ENCODE results near the gene HOXA10.
A peak's percentile ranks its signal among the peaks of the same experiment; 100 is the strongest.

The HOXA10 gene

DNA sequence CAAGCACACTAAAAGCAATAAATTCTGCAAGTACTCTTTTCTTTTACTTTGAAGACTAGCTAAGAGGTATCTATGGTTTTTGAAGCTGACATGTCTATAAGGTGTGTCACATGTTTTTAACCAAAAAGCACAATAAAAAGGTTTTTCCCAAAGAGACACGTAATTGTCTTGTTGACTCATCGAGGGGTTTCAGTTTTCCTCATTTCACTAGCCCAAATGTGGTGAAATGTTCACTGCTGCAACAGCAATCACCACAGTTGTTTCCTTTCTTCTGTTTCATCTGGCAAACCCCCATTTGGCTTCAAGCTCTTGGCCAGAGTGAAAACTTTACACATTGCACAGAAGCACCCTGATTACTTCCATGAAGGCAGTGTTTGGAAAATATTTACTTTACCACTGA lies 39.7 kb downstream of the HOXA10 start:
- H3K27me3 ChIP-seq (ENCODE audit: control insufficient read depth, insufficient read depth, low read length), result peaks cover 100% of the 10 kb centered on the region
- H3K9me3 ChIP-seq (ENCODE audit: control insufficient read depth, insufficient read depth, low read length), result no peaks in the 10 kb centered on the region
- H3K9ac ChIP-seq (ENCODE audit: low read depth, low read length), result no peak overlapping the region
- H3K4me1 ChIP-seq (ENCODE audit: control insufficient read depth, insufficient read depth, low read length), result no peaks in the 10 kb centered on the region
- H3K27ac ChIP-seq (ENCODE audit: low read depth, low read length), result no peak overlapping the region
- no peaks in the 10 kb centered on the region for H3K36me3 ChIP-seq (ENCODE audit: control insufficient read depth, insufficient read depth, low read length)
- H3K4me3 ChIP-seq (ENCODE audit: low read depth, low read length), result no peak overlapping the region

DNA sequence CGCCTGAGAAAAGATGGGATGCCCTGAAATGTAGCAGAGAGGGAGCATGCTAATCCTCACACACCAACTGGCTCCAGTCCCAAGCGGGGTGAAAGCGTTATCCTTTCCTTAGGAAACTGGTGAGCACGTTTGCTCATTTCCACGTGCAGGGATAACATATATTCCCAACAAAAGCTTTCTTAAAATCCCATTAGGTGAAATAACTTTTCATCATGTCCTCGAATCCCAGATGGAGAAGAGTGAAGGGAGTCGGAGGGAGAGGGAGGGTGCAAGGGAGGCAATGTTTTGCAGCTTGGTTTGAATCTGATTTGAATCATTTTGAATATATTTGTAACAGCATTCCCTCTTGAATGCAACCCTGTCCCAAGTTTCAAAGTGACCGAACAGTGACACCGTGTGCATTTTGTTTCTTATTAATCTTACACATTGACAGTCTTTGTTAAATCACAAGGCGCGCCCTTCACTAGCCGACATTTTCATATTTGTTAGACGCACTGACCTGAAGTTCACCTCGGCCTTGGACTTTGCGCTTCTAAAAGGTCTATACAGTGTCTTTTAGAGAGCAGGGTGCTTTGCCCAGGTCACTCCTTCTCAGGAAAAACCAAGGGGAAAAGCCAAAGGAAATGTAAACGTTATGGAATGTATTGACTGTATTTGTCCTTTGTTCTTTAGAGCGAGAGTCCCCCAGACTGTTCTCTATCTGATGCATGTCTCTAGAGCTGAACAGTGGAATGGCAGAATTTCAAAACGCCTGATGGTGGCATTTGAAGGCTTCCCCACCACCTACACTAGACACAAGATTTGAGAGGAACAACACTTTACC lies 40.5 kb downstream of the HOXA10 start:
- Histone ChIP-seq H3K4me3 (ENCODE audit: low read depth, low read length) (no peak overlapping the region), H3K9me3 (ENCODE audit: control insufficient read depth, insufficient read depth, low read length) (no peaks in the 10 kb centered on the region), H3K9ac (ENCODE audit: low read depth, low read length) (no peak overlapping the region), H3K4me1 (ENCODE audit: control insufficient read depth, insufficient read depth, low read length) (no peaks in the 10 kb centered on the region), H3K27ac (ENCODE audit: low read depth, low read length) (no peak overlapping the region), H3K27me3 (ENCODE audit: control insufficient read depth, insufficient read depth, low read length) (peaks cover 100% of the 10 kb centered on the region), H3K36me3 (ENCODE audit: control insufficient read depth, insufficient read depth, low read length) (no peaks in the 10 kb centered on the region)

DNA sequence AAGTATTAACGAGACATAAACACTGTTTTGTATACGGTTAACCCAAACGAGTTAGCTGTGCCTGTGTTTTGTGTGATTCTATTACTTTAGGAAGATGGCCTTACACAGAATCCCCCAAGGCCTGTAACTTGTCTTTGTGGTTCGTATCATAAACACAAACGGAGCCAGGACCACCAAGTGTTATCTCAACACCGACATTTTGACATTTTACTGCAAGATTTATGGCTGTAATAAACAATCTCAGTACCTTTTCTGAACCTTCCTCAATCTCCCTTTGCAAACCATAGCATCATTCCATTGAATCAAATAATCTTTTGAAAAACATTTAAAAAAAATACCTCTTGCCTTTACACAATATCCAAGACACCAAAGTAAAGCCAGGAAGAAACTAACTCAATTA lies 41.1 kb downstream of the HOXA10 start:
- peaks cover 100% of the 10 kb centered on the region for H3K27me3 ChIP-seq (ENCODE audit: control insufficient read depth, insufficient read depth, low read length)
- no peak overlapping the region for H3K27ac ChIP-seq (ENCODE audit: low read depth, low read length)
- H3K4me1 ChIP-seq (ENCODE audit: control insufficient read depth, insufficient read depth, low read length), result no peaks in the 10 kb centered on the region
- H3K36me3 ChIP-seq (ENCODE audit: control insufficient read depth, insufficient read depth, low read length), result no peaks in the 10 kb centered on the region
- H3K4me3 ChIP-seq (ENCODE audit: low read depth, low read length), result no peak overlapping the region
- H3K9me3 ChIP-seq (ENCODE audit: control insufficient read depth, insufficient read depth, low read length), result no peaks in the 10 kb centered on the region
- no peak overlapping the region for H3K9ac ChIP-seq (ENCODE audit: low read depth, low read length)

DNA sequence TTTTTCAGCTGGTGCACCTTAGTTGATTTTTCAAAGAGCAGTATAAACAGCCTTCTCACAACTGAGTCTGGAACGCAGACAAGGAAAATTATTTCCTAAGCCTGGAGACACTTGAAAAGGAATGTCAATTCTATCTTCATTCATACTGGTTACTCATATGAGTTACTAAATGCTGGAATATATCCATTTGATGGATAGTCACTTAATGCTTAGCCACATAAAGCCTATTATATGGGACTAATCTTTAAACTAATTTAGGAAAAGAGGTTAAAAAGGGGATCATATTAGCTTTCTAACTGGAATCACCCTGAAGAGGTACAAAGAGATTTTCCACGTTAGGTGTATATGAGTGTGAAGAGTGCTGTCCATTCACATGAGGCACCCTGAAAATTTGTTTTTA lies 41.9 kb downstream of the HOXA10 start:
- H3K9me3 ChIP-seq (ENCODE audit: control insufficient read depth, insufficient read depth, low read length), result no peaks in the 10 kb centered on the region
- H3K27me3 ChIP-seq (ENCODE audit: control insufficient read depth, insufficient read depth, low read length), result peaks cover 100% of the 10 kb centered on the region
- no peak overlapping the region for H3K4me3 ChIP-seq (ENCODE audit: low read depth, low read length)
- H3K27ac ChIP-seq (ENCODE audit: low read depth, low read length), result no peak overlapping the region
- no peak overlapping the region for H3K9ac ChIP-seq (ENCODE audit: low read depth, low read length)
- H3K36me3 ChIP-seq (ENCODE audit: control insufficient read depth, insufficient read depth, low read length), result no peaks in the 10 kb centered on the region
- no peaks in the 10 kb centered on the region for H3K4me1 ChIP-seq (ENCODE audit: control insufficient read depth, insufficient read depth, low read length)

DNA sequence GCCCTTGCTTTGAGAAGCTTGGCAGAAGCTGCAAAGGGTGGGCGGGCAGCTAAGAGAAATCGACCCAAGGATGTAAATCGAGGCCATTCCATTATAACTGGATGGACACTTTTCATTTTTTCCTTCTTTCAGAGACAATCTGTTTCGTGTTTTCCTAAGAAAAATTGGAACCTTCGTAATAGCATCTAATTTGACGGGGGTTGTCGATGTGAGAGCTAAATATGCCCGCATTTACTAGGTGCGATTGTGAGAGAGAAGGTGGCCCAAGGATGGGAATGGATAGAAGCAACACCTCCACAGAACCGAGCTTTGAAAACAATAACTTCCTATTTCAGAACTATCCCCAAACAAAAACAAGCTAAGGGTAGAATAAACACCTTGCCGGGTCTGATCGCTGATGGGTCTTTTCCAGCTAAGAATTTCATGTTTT lies 42.7 kb downstream of the HOXA10 start:
- H3K27ac ChIP-seq (ENCODE audit: low read depth, low read length), result no peak overlapping the region

DNA sequence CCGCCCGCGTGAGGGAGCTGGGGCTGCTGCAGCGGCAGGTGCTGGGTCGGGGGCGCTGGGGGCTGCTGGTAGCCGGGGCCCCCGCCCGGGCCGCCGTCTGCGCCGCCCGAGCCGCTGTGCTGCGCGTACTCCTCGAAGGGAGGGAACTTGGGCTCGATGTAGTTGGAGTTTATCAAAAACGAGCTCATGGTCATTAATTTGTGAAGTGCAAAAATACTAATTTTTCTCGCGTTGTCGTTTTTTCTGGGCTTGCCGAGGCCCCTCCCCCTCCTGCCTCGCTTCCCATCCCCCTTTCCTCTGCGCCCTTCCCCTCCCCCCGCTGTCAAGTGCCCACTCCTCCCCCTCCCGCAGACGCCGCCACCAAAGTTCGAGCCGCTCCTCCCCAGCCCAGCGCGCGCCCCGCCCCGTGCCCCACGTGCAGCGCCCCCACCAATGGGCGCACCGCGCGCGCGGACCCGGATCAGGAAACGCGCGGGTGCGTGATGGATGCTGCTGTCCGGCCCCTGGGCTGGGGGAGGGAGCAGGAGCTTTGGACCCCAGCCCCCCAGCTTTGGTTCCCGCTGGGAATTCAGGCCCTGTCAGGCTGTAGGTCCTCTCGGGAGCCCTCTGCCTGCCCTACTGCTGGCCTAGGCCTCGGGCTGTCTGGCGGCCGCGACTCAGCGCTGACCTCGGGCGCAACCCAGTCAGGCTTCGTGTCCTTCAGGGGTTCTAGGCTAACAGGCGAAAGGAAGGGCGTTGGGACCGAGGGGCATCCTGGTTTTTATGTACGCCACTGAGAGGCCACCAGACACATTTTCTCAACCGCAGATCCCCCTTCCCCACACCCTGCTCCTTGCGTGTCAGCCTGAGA lies 43.4 kb downstream of the HOXA10 start, which contains the start of gene HOXA4:
Gene HOXA4, minus strand, starts transcription at position 218 of the 850 bp plus-strand sequence. Its CDS starts 24 bp downstream, at position 194.
- H3K4me1 ChIP-seq (ENCODE audit: control insufficient read depth, insufficient read depth, low read length), result no peaks in the 10 kb centered on the region
- H3K9me3 ChIP-seq (ENCODE audit: control insufficient read depth, insufficient read depth, low read length), result no peaks in the 10 kb centered on the region
- H3K36me3 ChIP-seq (ENCODE audit: control insufficient read depth, insufficient read depth, low read length), result no peaks in the 10 kb centered on the region
- H3K27me3 ChIP-seq (ENCODE audit: control insufficient read depth, insufficient read depth, low read length), result peaks cover 100% of the 10 kb centered on the region
- H3K9ac ChIP-seq (ENCODE audit: low read depth, low read length), result no peak within 1 kb of the TSS
- peak within 1 kb of the TSS; percentile 63; the same call in 1 of the 2 replicates for H3K4me3 ChIP-seq (ENCODE audit: low read depth, low read length)
- no peak within 1 kb of the TSS for H3K27ac ChIP-seq (ENCODE audit: low read depth, low read length)

More for the DNA sequence above, 42.7 kb downstream of the HOXA10 start:
- Histone ChIP-seq H3K9ac (ENCODE audit: low read depth, low read length) (no peak overlapping the region), H3K36me3 (ENCODE audit: control insufficient read depth, insufficient read depth, low read length) (no peaks in the 10 kb centered on the region), H3K4me3 (ENCODE audit: low read depth, low read length) (peak overlapping the region; percentile 63; the same call in 1 of the 2 replicates), H3K4me1 (ENCODE audit: control insufficient read depth, insufficient read depth, low read length) (no peaks in the 10 kb centered on the region), H3K9me3 (ENCODE audit: control insufficient read depth, insufficient read depth, low read length) (no peaks in the 10 kb centered on the region), H3K27me3 (ENCODE audit: control insufficient read depth, insufficient read depth, low read length) (peaks cover 100% of the 10 kb centered on the region)

DNA sequence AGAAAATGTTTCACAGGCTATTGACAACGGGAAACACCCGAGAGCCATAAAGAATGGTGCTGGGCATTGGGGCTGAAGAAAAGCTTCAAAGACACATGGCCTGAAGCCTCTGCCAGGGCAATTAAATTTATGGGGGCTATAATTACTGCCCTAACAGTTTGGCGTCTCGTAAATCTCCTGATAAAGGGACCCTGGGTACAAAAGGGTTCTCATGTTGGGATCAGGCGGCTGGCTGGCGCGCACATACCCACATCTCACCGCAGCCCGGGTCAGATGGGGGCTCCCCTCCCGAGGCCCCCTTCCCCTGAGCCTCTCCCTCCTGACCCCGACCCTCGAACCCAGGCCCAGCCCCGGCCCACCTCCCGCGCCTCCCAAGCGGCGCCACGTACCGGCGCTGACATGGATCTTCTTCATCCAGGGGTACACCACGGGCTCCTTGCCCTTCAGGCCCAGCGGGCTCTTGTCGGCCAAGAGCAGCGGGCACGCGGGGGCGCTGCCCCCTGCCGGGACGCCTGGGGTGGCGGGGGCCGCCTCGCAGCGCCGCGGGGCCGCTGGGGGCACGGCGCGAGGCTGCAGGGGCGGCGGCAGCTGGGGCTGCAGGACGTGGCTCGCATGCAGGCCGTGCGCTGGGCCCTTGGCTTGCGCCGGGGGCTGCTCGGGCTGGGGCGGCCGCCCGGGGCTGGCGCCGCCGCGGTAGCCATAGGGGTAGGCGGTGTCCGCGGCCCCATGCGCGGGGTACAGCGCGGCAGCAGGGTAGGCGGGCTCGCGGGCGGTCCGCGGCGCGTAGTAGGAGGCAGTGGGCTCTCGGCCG lies 44.2 kb downstream of the HOXA10 start:
- Histone ChIP-seq H3K4me3 (ENCODE audit: low read depth, low read length) (peak overlapping the region; percentile 34; the same call in 1 of the 2 replicates), H3K27ac (ENCODE audit: low read depth, low read length) (no peak overlapping the region), H3K4me1 (ENCODE audit: control insufficient read depth, insufficient read depth, low read length) (no peaks in the 10 kb centered on the region), H3K9ac (ENCODE audit: low read depth, low read length) (no peak overlapping the region), H3K27me3 (ENCODE audit: control insufficient read depth, insufficient read depth, low read length) (peaks cover 100% of the 10 kb centered on the region), H3K9me3 (ENCODE audit: control insufficient read depth, insufficient read depth, low read length) (no peaks in the 10 kb centered on the region), H3K36me3 (ENCODE audit: control insufficient read depth, insufficient read depth, low read length) (no peaks in the 10 kb centered on the region)

DNA sequence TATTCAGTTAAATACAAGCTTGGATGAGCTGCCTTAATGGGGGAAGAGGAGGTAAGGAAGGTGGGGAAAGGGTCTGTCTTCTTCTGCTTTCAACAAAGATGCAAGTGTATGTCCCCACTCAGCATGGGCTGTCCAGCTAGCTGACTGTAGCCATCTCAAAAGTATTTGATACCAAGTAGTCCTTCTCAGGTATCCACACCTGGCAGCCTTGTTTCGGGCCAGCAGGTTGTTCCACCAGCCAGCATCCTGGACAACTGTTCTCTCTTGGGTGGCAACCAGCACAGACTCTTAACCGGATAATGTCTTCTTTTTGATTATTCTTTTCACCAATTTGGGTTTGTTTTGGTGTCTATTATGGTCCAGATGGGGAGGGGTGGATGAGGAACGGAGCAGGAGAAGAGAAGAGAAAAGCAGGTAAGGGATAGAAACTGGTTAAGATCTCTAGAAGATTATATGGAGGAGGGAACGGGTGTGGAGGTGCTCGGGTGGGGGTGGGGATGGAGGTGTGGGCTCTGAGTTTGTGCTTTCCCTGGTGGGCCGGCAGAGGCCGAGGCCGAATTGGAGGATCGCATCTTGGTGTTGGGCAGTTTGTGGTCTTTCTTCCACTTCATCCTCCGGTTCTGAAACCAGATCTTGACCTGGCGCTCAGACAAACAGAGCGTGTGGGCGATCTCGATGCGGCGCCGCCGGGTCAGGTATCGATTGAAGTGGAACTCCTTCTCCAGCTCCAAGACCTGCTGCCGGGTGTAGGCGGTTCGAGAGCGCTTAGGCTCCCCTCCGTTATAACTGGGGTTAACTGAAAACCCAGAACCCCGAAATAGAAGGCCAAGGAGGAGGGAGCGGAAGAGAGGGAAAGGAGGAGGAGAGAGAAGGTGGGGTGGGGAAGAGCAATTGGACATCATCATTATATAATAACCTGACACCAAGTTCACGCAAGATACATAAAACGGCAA lies 45.1 kb downstream of the HOXA10 start:
- Histone ChIP-seq H3K9me3 (ENCODE audit: control insufficient read depth, insufficient read depth, low read length) (no peaks in the 10 kb centered on the region), H3K9ac (ENCODE audit: low read depth, low read length) (no peak overlapping the region), H3K27ac (ENCODE audit: low read depth, low read length) (no peak overlapping the region), H3K27me3 (ENCODE audit: control insufficient read depth, insufficient read depth, low read length) (peaks cover 100% of the 10 kb centered on the region), H3K36me3 (ENCODE audit: control insufficient read depth, insufficient read depth, low read length) (no peaks in the 10 kb centered on the region), H3K4me1 (ENCODE audit: control insufficient read depth, insufficient read depth, low read length) (no peaks in the 10 kb centered on the region), H3K4me3 (ENCODE audit: low read depth, low read length) (no peak overlapping the region)

DNA sequence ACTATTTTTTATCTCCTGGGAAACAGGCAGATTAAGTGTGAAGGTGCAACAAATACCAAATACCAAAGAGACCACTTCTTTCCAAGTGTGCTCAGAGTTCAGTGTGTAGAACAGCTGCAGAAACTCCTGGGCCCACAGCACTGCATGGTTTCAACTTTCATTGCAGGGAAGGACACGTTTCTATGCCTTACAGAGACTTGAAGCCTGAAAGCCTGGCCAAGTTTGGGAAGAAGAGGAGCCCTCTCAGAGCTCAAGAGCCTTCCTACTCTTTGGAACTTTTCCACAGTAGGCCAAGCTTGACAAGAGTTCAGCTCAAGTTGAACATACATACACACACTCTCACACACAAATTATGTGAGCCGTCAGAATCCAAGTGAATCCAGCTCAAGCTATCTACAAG lies 46.1 kb downstream of the HOXA10 start:
- peaks cover 100% of the 10 kb centered on the region for H3K27me3 ChIP-seq (ENCODE audit: control insufficient read depth, insufficient read depth, low read length)
- H3K27ac ChIP-seq (ENCODE audit: low read depth, low read length), result no peak overlapping the region
- no peak overlapping the region for H3K4me3 ChIP-seq (ENCODE audit: low read depth, low read length)
- H3K36me3 ChIP-seq (ENCODE audit: control insufficient read depth, insufficient read depth, low read length), result no peaks in the 10 kb centered on the region
- no peak overlapping the region for H3K9ac ChIP-seq (ENCODE audit: low read depth, low read length)
- H3K4me1 ChIP-seq (ENCODE audit: control insufficient read depth, insufficient read depth, low read length), result no peaks in the 10 kb centered on the region
- H3K9me3 ChIP-seq (ENCODE audit: control insufficient read depth, insufficient read depth, low read length), result no peaks in the 10 kb centered on the region

Data from HUES48 (cell line).